HEK293 (cell line): ENCODE results near the gene PIGM.

Source experiments
- ATF2 ChIP-seq: fragments of 450-650 bp; formaldehyde crosslinking; IDR thresholded peaks from 2 replicates; pipeline ENCODE4 v1.5.1; 2016; ENCODE audit warnings: missing biosample characterization, missing genetic modification characterization, low read depth
- MYNN ChIP-seq: fragments of 450-650 bp; formaldehyde crosslinking; IDR thresholded peaks from 2 replicates; pipeline ENCODE4 v1.5.1; 2016; ENCODE audit warnings: missing biosample characterization, missing genetic modification characterization, borderline replicate concordance
- ZNF398 ChIP-seq: fragments of 450-650 bp; formaldehyde crosslinking; IDR thresholded peaks from 2 replicates; pipeline ENCODE4 v1.5.1; 2017; ENCODE audit warnings: missing biosample characterization, missing genetic modification characterization
- ZNF692 ChIP-seq: fragments of 450-650 bp; formaldehyde crosslinking; IDR thresholded peaks from 2 replicates; pipeline ENCODE4 v1.5.1; 2016; ENCODE audit warnings: missing biosample characterization, missing genetic modification characterization
- TF ChIP-seq, protein P1 (sequence below): fragments of 450-650 bp; formaldehyde crosslinking; IDR thresholded peaks from 2 replicates; pipeline ENCODE4 v1.5.1; 2016; ENCODE audit warnings: missing biosample characterization, missing genetic modification characterization

- TF ChIP-seq ZNF692 (tag by site-specific recombination): no peak
- TF ChIP-seq, protein P1, sequence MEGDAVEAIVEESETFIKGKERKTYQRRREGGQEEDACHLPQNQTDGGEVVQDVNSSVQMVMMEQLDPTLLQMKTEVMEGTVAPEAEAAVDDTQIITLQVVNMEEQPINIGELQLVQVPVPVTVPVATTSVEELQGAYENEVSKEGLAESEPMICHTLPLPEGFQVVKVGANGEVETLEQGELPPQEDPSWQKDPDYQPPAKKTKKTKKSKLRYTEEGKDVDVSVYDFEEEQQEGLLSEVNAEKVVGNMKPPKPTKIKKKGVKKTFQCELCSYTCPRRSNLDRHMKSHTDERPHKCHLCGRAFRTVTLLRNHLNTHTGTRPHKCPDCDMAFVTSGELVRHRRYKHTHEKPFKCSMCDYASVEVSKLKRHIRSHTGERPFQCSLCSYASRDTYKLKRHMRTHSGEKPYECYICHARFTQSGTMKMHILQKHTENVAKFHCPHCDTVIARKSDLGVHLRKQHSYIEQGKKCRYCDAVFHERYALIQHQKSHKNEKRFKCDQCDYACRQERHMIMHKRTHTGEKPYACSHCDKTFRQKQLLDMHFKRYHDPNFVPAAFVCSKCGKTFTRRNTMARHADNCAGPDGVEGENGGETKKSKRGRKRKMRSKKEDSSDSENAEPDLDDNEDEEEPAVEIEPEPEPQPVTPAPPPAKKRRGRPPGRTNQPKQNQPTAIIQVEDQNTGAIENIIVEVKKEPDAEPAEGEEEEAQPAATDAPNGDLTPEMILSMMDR (tag by site-specific recombination): no peak
- no peak for TF ChIP-seq MYNN (tag by site-specific recombination)
- TF ChIP-seq ZNF398 (tag by site-specific recombination): no peak
- TF ChIP-seq ATF2 (tag by site-specific recombination): no peak
These were observed 11.6 kb downstream of the PIGM start for GRCh38 chr1:160020196-160020595.
